ENCODE measurements around the gene DDB1. TPM values are rescaled to one million over a fixed set of nuclear protein-coding genes. Genes with fewer than 3 reads are reported as not detected.

The DDB1 gene
- total and polyA plus RNA-seq, 2 of the 13 experiments (the other 11 are each of a cell fraction or from before 2014, with no cell fraction given) = 217 to 266 TPM

DNA sequence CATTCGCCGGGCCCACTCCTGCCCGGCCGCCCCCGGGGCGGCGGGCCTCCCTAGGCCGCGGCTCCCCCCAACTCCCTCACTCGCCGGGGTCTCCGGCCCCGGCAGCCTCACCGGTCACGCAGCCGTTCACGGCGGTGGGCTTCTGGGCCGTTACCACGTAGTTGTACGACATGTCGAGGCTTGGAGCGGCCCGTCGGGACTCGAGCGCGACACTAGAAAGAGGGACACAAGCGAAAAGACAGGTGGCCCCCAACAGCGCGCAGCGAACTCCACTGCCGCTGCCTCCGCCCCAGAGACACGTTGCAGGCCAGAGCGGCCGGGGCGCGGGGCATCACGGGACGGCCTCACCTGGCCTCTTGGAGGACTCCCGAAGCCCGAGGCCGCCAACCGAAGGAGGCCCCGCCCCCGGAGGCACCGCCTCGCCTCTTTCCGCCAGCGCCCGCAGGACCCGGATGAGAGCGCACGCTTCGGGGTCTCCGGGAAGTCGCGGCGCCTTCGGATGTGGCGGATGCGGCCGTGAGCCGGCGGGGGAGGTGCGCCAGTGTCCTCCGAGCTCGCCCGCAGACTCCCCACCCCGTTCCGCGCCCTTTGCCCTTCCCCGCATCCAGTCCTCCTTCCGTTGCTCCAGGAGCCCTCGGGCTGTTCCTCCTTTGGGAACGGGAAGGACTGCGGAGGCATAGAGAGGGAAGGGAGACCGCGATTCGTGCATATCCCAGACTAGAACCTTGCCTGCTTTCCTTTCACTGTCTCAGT, at the start of gene DDB1, which contains the start of gene TKFC (continued):
- TF ChIP-seq, protein P1, sequence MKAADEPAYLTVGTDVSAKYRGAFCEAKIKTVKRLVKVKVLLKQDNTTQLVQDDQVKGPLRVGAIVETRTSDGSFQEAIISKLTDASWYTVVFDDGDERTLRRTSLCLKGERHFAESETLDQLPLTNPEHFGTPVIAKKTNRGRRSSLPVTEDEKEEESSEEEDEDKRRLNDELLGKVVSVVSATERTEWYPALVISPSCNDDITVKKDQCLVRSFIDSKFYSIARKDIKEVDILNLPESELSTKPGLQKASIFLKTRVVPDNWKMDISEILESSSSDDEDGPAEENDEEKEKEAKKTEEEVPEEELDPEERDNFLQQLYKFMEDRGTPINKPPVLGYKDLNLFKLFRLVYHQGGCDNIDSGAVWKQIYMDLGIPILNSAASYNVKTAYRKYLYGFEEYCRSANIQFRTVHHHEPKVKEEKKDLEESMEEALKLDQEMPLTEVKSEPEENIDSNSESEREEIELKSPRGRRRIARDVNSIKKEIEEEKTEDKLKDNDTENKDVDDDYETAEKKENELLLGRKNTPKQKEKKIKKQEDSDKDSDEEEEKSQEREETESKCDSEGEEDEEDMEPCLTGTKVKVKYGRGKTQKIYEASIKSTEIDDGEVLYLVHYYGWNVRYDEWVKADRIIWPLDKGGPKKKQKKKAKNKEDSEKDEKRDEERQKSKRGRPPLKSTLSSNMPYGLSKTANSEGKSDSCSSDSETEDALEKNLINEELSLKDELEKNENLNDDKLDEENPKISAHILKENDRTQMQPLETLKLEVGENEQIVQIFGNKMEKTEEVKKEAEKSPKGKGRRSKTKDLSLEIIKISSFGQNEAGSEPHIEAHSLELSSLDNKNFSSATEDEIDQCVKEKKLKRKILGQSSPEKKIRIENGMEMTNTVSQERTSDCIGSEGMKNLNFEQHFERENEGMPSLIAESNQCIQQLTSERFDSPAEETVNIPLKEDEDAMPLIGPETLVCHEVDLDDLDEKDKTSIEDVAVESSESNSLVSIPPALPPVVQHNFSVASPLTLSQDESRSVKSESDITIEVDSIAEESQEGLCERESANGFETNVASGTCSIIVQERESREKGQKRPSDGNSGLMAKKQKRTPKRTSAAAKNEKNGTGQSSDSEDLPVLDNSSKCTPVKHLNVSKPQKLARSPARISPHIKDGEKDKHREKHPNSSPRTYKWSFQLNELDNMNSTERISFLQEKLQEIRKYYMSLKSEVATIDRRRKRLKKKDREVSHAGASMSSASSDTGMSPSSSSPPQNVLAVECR (CRISPR knock-in tag; IDR thresholded peaks at IDR 0.05; ENCODE audit: borderline replicate concordance) = peak; percentile 98
- TF ChIP-seq MYPOP (CRISPR knock-in tag; IDR thresholded peaks at IDR 0.05) (peak; percentile 97), NR2F2 (IDR thresholded peaks at IDR 0.05; ENCODE audit: borderline replicate concordance, low read depth) (no peak), SOX13 (IDR thresholded peaks at IDR 0.05) (no peak), SOX13 (CRISPR knock-in tag; conservative IDR thresholded peaks at IDR 0.05 in 1 of 2, IDR thresholded peaks at IDR 0.05 in 1 of 2) (peak in 1 of 2 experiments; percentile 56; a peak in 1 of 4 replicates), GATAD1 (CRISPR knock-in tag; IDR thresholded peaks at IDR 0.05) (peak; percentile 96), ZNF205 (CRISPR knock-in tag; IDR thresholded peaks at IDR 0.05) (no peak; the same call in 1 of the 2 replicates), ZNF709 (CRISPR knock-in tag; IDR thresholded peaks at IDR 0.05) (peak; percentile 74), STAT5B (CRISPR knock-in tag; IDR thresholded peaks at IDR 0.05) (0 out of 2 replicates have a peak, but pooled peaks have one; percentile 23), TEAD2 (CRISPR knock-in tag; IDR thresholded peaks at IDR 0.05) (no peak), ZNF788 (CRISPR knock-in tag; IDR thresholded peaks at IDR 0.05; ENCODE audit: borderline replicate concordance) (peak; percentile 87), NPAS2 (CRISPR knock-in tag; IDR thresholded peaks at IDR 0.05; ENCODE audit: borderline replicate concordance) (no peak), ZNF326 (CRISPR knock-in tag; IDR thresholded peaks at IDR 0.05; ENCODE audit: borderline replicate concordance) (no peak)
- TF ChIP-seq, protein P2, sequence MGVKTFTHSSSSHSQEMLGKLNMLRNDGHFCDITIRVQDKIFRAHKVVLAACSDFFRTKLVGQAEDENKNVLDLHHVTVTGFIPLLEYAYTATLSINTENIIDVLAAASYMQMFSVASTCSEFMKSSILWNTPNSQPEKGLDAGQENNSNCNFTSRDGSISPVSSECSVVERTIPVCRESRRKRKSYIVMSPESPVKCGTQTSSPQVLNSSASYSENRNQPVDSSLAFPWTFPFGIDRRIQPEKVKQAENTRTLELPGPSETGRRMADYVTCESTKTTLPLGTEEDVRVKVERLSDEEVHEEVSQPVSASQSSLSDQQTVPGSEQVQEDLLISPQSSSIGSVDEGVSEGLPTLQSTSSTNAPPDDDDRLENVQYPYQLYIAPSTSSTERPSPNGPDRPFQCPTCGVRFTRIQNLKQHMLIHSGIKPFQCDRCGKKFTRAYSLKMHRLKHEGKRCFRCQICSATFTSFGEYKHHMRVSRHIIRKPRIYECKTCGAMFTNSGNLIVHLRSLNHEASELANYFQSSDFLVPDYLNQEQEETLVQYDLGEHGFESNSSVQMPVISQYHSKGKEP (CRISPR knock-in tag; IDR thresholded peaks at IDR 0.05) = peak; percentile 83; the same call in 1 of the 2 replicates
- TF ChIP-seq, protein P3, sequence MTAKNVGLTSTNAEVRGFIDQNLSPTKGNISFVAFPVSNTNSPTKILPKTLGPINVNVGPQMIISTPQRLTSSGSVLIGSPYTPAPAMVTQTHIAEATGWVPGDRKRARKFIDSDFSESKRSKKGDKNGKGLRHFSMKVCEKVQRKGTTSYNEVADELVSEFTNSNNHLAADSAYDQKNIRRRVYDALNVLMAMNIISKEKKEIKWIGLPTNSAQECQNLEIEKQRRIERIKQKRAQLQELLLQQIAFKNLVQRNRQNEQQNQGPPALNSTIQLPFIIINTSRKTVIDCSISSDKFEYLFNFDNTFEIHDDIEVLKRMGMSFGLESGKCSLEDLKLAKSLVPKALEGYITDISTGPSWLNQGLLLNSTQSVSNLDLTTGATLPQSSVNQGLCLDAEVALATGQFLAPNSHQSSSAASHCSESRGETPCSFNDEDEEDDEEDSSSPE (CRISPR knock-in tag; IDR thresholded peaks at IDR 0.05) = peak; percentile 83
